GM06990 (cell line): Measurements from ENCODE around the gene CDH4.

Experiments used
- DNase-seq: peaks from one replicate; pipeline ENCODE4 v3.0.0-alpha.2; 2011; ENCODE audit not compliant: insufficient read length; ENCODE audit errors: extremely low read depth
- H3K27me3 ChIP-seq: replicated peaks from 2 replicates; pipeline ENCODE4 v1.6.0; 2011; ENCODE audit warnings: low read length; ENCODE audit not compliant: control insufficient read depth, insufficient read depth
- H3K36me3 ChIP-seq: 2 replicates; pipeline ENCODE4 v1.5.1; 2011; ENCODE audit warnings: low read length; ENCODE audit not compliant: control insufficient read depth, insufficient read depth
- H3K4me3 ChIP-seq: replicated peaks from 2 replicates; pipeline ENCODE4 v1.5.1; 2011; ENCODE audit warnings: low read depth, mild to moderate bottlenecking, control low read depth, low read length
- CTCF ChIP-seq: IDR thresholded peaks from 2 replicates; pipeline ENCODE4 v1.5.1; 2011; ENCODE audit warnings: low read length, control low read depth, mild to moderate bottlenecking, inconsistent platforms; ENCODE audit not compliant: insufficient read depth, poor library complexity, severe bottlenecking

CDH4 gene

GRCh38 chr20:61764471-61765025 lies 512.5 kb downstream of the CDH4 start:
- no peak for TF ChIP-seq CTCF
- H3K27me3 ChIP-seq = no peaks in the 10 kb centered on the region

GRCh38 chr20:61765081-61765870 lies 513.2 kb downstream of the CDH4 start:
- Histone ChIP-seq H3K4me3 (no peak overlapping the region), H3K27me3 (no peaks in the 10 kb centered on the region), H3K36me3 (no peaks in the 10 kb centered on the region)
- TF ChIP-seq CTCF = no peak
- DNase-seq = no peak

More at GRCh38 chr20:61764471-61765025, 512.5 kb downstream of the CDH4 start:
- no peaks in the 10 kb centered on the region for H3K36me3 ChIP-seq
- no peak for DNase-seq
- no peak overlapping the region for H3K4me3 ChIP-seq

DNA sequence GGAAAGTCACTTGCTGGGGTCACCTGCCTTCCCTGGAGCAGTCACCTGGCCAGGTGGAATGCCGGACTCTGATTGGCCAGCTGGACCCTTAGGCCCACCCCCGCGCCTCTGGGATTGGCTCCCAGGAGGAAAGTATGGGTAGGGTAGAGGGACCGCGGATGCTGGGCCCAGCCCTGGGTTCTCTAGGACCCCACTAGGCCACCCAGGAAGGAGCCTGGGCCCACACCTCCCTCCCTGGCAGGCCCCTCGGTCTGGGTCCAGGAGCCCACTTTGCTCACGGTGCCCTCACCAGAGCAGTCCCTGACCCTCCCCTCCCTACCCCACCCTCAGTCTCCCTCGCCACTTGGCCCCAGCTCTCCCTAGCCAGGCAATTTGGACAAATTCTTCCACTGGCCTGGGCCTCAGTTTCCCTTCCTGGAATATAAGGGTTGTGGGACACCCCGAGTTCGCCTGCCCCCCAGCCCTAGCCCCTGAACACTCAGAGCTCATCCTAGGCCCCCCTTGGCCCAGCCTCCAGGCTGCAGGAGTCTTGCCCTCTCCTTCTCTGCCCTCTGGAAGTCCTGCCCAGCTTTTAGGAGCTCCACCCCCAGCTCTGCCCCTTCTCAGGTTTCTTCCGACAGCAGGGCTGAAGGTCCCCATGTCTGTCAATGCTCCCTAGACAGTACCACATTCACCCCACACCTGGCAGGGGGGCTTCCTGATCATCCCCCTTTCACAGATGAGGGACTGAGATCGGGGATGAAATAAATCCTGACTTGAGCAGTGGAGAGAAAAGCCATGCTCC lies 514.0 kb downstream of the CDH4 start:
- Histone ChIP-seq H3K27me3 (no peaks in the 10 kb centered on the region), H3K4me3 (no peak overlapping the region), H3K36me3 (no peaks in the 10 kb centered on the region)
- no peak for DNase-seq
- no peak for TF ChIP-seq CTCF

DNA sequence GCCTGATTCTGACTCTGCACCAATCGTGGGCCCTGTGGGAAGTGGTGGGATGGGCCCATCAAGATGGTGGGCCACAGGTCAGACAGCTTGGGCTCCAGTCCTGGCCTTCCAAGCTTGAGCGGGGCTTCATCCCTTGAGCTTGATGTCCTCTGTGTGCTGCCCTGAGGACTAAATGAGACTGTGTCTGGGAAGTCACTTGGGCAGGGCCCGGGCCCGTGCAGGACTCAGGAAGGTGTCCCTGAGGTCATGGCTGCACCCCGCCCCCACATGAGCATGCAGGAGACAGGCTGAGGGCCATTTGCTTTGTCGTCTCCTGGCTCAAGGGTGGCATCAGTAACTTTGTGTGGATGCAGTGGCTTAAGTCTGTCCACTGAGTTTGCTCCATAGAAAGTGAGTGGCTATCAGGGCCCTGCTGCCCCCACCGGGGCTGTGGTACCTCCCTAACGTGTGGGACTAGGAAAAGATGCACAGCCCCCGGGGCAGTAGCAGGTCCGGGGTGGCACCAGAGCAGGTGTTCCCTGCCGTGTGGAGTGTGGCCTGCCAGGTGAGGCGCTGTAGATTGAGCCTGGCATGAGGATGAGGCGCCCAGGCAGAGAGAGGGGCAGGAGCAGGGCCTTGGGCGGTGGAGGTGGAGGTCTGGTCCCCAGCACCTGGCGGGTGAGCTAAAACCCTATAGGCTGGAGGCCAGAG lies 515.0 kb downstream of the CDH4 start:
- Histone ChIP-seq H3K4me3 (no peak overlapping the region), H3K36me3 (no peaks in the 10 kb centered on the region), H3K27me3 (no peaks in the 10 kb centered on the region)
- no peak for DNase-seq
- no peak for TF ChIP-seq CTCF

DNA sequence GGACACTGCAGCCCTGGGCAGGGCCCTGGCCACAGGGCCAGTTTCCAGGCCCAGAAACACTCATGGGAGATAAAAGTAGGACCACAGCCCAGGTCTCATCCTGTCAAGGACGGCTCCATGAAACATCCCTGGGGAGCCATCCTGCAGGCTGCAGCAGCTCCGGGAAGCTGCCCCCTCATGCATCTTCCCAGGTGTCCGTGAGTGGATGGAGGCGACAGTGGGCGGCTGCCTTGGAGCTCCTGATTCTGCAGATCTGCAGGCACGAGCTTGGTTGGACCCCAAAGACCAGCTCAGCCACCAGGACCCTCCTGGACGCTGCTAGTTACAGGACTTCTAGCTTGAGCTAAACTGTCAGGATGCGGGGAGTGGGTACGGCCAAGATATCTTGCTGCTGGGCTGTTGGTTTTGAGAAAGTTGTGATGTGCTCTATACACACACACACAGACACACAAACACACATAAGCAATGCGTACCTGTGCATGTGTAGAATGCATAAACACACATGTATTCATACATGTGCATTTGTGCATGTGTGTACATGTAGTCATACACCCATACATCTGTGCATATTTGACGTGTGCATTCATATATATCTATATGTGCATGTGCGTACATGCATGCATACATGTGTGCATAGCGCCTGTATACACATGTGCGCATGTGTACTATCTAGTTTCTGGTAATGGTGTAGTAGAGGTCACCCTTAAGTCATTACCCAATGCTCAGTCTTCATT lies 515.9 kb downstream of the CDH4 start:
- Histone ChIP-seq H3K27me3 (no peaks in the 10 kb centered on the region), H3K4me3 (no peak overlapping the region), H3K36me3 (no peaks in the 10 kb centered on the region)
- no peak for DNase-seq
- TF ChIP-seq CTCF = no peak
